Breast epithelium (tissue), 4 donors: ENCODE results near the gene ABHD16A. TPM values are rescaled to one million over a fixed set of nuclear protein-coding genes. Genes with fewer than 3 reads are reported as not detected.
A peak's percentile ranks its signal among the peaks of the same experiment; 100 is the strongest.
"Not testable (repeated sequence)": the region's sequence is repeated elsewhere in the genome, so short reads cannot be mapped to it uniquely, and the experiment has no call there.

Experiments
- DNase-seq, 2 donors: peaks; one replicate each; pipeline ENCODE4 v3.0.0-alpha.2; 2019; ENCODE audit warnings: low spot score in 2 of 2
- H3K27ac ChIP-seq, 2 donors: fragments of 200-600 bp; sonication (generic) in 1 of 2; one replicate each; pipeline ENCODE4 v1.5.1; 2016 to 2019; ENCODE audit warnings: mild to moderate bottlenecking in 1 of 2
- H3K27me3 ChIP-seq, 2 donors: fragments of 200-600 bp; sonication (generic) in 1 of 2; one replicate each; pipeline versions ENCODE4 v1.5.1 to v1.6.0; 2017 to 2019; ENCODE audit warnings: control low read depth in 1 of 2, mild to moderate bottlenecking in 1 of 2
- H3K36me3 ChIP-seq: fragments of 200-600 bp; one replicate; pipeline ENCODE4 v1.5.1; 2019
- H3K4me1 ChIP-seq, 2 donors: fragments of 200-600 bp; sonication (generic); one replicate each; pipeline ENCODE4 v1.5.1; 2016 to 2019; ENCODE audit warnings: control low read depth in 1 of 2
- H3K4me3 ChIP-seq, 3 donors: fragments of 200-600 bp; sonication (generic); 1 replicate in 2 of 3; 2 replicates in 1 of 3; pipeline ENCODE4 v1.5.1; 2016 to 2019; ENCODE audit warnings: mild to moderate bottlenecking in 3 of 3, moderate library complexity in 2 of 3
- H3K9me3 ChIP-seq, 2 donors: fragments of 200-600 bp; sonication (generic) in 1 of 2; one replicate each; pipeline ENCODE4 v1.5.1; 2016 to 2019; ENCODE audit warnings: control low read depth in 1 of 2
- CTCF ChIP-seq, 3 donors: fragments of 450-650 bp; IDR thresholded peaks; one replicate each; pipeline ENCODE4 v1.5.1; 2016 to 2017; ENCODE audit warnings: antibody characterized with exemption in 3 of 3, mild to moderate bottlenecking in 3 of 3, moderate library complexity in 3 of 3
- POLR2A ChIP-seq: fragments of 450-650 bp; IDR thresholded peaks from one replicate; pipeline ENCODE4 v1.6.1; 2016; ENCODE audit warnings: antibody characterized with exemption, mild to moderate bottlenecking, moderate library complexity
- POLR2AphosphoS5 ChIP-seq, 3 donors: sonication (generic); formaldehyde crosslinking; IDR thresholded peaks; one replicate each; pipeline ENCODE4 v1.6.1; 2017; ENCODE audit warnings: antibody characterized with exemption in 3 of 3
- intact Hi-C: fragments of 100-400 bp; cut with DNase I; formaldehyde crosslinking; loops from one replicate; pipeline ENCODE4 v1.15.1; 2023; ENCODE audit warnings: low total_unique reads
- total RNA-seq, 3 donors: library from RNA; depleted of rRNA; stranded (reverse); fragments of >200 nt; gene quantifications; one replicate each; pipeline ENCODE4 v1.1.0, GENCODE V29; 2016

ABHD16A gene
- total RNA-seq, 3 donors from 2014 or later, result 42.6 to 62.6 (median 50.5) TPM

DNA sequence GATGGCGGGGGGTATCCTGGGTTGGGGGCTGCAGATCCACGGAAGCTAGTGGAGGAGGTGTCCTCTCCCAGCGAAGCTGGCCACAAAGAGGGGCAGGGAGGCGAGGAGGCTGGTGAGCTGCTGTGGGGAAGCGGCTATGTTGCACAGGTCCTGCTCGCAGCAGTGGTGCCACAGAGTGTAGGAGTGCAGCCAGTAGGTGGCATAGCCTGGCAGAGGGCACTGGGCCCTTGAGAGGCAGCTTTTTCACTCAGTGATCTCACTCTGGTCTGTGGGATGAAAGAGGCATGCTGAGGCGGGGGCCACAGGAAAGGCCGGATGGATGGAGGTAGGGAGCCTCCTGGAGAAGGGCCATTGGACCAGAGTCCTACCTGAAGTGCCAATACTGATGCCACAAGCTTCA is 9.2 kb upstream of the ABHD16A start:
- Histone ChIP-seq H3K4me1 (no peaks in the 10 kb centered on the region), H3K4me3 (no peak overlapping the region), H3K27ac (no peak overlapping the region), H3K9me3 (no peaks in the 10 kb centered on the region), H3K27me3 (no peaks in the 10 kb centered on the region), H3K36me3 (no peaks in the 10 kb centered on the region)
- peak in 2 of 3 donors; percentile 11 to 50 for TF ChIP-seq CTCF (IDR thresholded peaks at IDR 0.05)
- TF ChIP-seq POLR2AphosphoS5 (IDR thresholded peaks at IDR 0.05), result no peak
- intact Hi-C loops, result no loop called here
- peak in 1 of 2 donors; percentile 37 for DNase-seq

DNA sequence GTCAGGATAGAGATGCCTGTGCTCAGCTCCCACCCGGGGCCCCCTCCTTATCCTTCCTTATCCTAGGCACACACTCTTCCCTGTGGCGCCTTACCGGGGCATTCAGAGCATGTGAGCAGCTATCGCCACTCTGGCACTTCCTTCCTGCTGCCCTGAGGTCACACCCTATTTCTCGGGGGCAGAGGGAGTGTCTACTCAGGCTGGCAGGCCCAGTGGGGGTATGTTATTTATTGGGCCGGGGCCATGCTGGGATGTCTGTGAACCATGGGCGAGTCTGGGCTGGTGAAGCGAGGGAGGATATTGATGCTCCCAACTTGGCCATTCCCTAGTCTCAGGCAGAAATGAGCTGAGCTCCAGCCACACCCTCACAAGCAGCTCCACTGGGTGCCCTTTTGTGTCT is 8.1 kb upstream of the ABHD16A start:
- Histone ChIP-seq H3K9me3 (no peaks in the 10 kb centered on the region), H3K4me1 (no peaks in the 10 kb centered on the region), H3K27me3 (no peaks in the 10 kb centered on the region), H3K27ac (no peak overlapping the region), H3K4me3 (no peak overlapping the region), H3K36me3 (no peaks in the 10 kb centered on the region)
- TF ChIP-seq POLR2AphosphoS5 (IDR thresholded peaks at IDR 0.05), result no peak
- TF ChIP-seq CTCF (IDR thresholded peaks at IDR 0.05), result no peak
- TF ChIP-seq POLR2A, result no peak
- no peak for DNase-seq
- intact Hi-C loops, result no loop called here

- no peaks in the 10 kb centered on the region for H3K4me1 ChIP-seq
- H3K36me3 ChIP-seq, result no peaks in the 10 kb centered on the region
- H3K27me3 ChIP-seq, result no peaks in the 10 kb centered on the region
- no peak overlapping the region for H3K4me3 ChIP-seq
- H3K27ac ChIP-seq, result no peak overlapping the region
- no peak for TF ChIP-seq POLR2AphosphoS5 (IDR thresholded peaks at IDR 0.05)
- TF ChIP-seq POLR2A, result no peak
- no peak for TF ChIP-seq CTCF (IDR thresholded peaks at IDR 0.05)
- intact Hi-C loops, result no loop called here
- DNase-seq, result no peak
- H3K9me3 ChIP-seq, result no peaks in the 10 kb centered on the region
These were observed 7.5 kb upstream of the ABHD16A start for GRCh38 chr6:31710523-31711219.

DNA sequence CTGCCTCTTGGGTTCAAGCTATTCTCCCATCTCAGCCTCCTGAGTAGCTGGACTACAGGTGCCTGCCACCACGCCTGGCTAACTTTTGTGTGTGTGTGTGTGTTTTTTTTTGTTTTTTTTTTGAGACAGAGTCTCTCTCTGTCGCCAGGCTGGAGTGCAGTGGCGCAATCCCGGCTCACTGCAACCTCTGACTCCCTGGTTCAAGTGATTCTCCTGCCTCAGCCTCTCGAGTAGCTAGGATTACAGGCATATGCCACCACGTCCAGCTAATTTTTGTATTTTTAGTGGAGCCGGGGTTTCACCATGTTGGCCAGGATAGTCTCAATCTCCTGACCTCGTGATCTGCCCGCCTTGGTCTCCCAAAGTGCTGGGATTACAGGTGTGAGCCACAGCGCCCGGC is 6.0 kb upstream of the ABHD16A start:
- not testable (repeated sequence) for H3K4me3 ChIP-seq, H3K36me3 ChIP-seq, H3K27ac ChIP-seq, H3K27me3 ChIP-seq, DNase-seq, H3K9me3 ChIP-seq, H3K4me1 ChIP-seq
- intact Hi-C loops, result loop anchor here (10.0 kb wide), 1 partner anchor 56 kb away; the partner anchor contains the start of gene SAPCD1

DNA sequence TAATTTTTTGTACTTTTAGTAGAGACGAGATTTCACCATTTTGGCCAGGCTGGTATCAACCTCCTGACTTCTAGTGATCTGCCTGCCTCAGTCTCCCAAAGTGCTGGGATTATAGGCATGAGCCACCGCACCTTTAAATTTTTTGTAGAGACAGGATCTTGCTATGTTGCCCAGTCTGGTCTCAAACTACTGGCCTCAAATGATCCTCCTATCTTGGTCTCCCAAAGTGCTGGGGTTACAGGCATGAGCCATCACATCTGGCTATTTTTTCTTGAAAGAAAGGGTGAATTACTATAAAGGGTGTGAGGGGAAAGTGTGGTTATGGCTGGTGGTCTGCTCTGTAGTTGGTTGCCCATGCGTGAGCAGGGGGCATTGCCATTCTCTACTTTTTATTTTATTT is 5.1 kb upstream of the ABHD16A start:
- TF ChIP-seq CTCF (IDR thresholded peaks at IDR 0.05), result no peak
- TF ChIP-seq POLR2A, result no peak
- TF ChIP-seq POLR2AphosphoS5 (IDR thresholded peaks at IDR 0.05), result no peak
- DNase-seq, result no peak
- Histone ChIP-seq H3K36me3 (no peaks in the 10 kb centered on the region), H3K27me3 (no peaks in the 10 kb centered on the region), H3K27ac (no peak overlapping the region), H3K4me3 (no peak overlapping the region), H3K9me3 (no peaks in the 10 kb centered on the region), H3K4me1 (peaks cover 0 to 6% of the 10 kb centered on the region in 2 donors)
- intact Hi-C loops, result loop anchor here (10.0 kb wide), 1 partner anchor 57 kb away; the partner anchor contains the start of gene SAPCD1
